K562 (cell line): ENCODE measurements around the gene INHA. TPM values are rescaled to one million over a fixed set of nuclear protein-coding genes. Genes with fewer than 3 reads are reported as not detected.
A peak's percentile ranks its signal among the peaks of the same experiment; 100 is the strongest.

Source experiments
- CCAR2 ChIP-seq: fragments of 200-400 bp; formaldehyde crosslinking; IDR thresholded peaks from 2 replicates; pipeline ENCODE4 v1.6.1; 2017; ENCODE audit warnings: mild to moderate bottlenecking, low read depth, low read length
- EHMT2 ChIP-seq: fragments of 450-650 bp; IDR thresholded peaks from 2 replicates; pipeline ENCODE4 v1.6.1; 2018; ENCODE audit warnings: antibody characterized with exemption
- KHSRP ChIP-seq: fragments of 450-650 bp; IDR thresholded peaks from 2 replicates; pipeline ENCODE4 v1.6.1; 2017
- MCM3 ChIP-seq: fragments of 450-650 bp; IDR thresholded peaks from 2 replicates; pipeline ENCODE4 v1.6.1; 2016
- NR3C1 ChIP-seq: sonication (generic); formaldehyde crosslinking; IDR thresholded peaks from 2 replicates; pipeline ENCODE4 v1.8.1; 2022; ENCODE audit warnings: missing genetic modification reagents
- POLR3G ChIP-seq: IDR thresholded peaks from 2 replicates; pipeline ENCODE4 v1.6.1; 2011; ENCODE audit not compliant: insufficient read length, insufficient replicate concordance; ENCODE audit errors: extremely low read depth
- RBM14 ChIP-seq: fragments of 200-400 bp; formaldehyde crosslinking; IDR thresholded peaks from 2 replicates; pipeline ENCODE4 v1.6.1; 2018; ENCODE audit warnings: low read depth, mild to moderate bottlenecking, low read length, moderate library complexity, borderline replicate concordance; ENCODE audit not compliant: insufficient read depth
- RBM39 ChIP-seq: fragments of 200-400 bp; formaldehyde crosslinking; optimal IDR thresholded peaks from 2 replicates; pipeline ENCODE3; 2018; ENCODE audit warnings: low read depth, low read length
- SAFB2 ChIP-seq: fragments of 200-400 bp; formaldehyde crosslinking; IDR thresholded peaks from 2 replicates; pipeline ENCODE4 v1.6.1; 2018; ENCODE audit warnings: borderline replicate concordance, low read length, low read depth, moderate library complexity; ENCODE audit not compliant: severe bottlenecking
- SIN3B ChIP-seq: fragments of 450-650 bp; IDR thresholded peaks from 2 replicates; pipeline ENCODE4 v1.6.1; 2017; ENCODE audit warnings: low read depth, mild to moderate bottlenecking, moderate library complexity
- TCF7L2 ChIP-seq: fragments of 150-350 bp; IDR thresholded peaks from 2 replicates; pipeline ENCODE4 v1.6.1; 2016; ENCODE audit warnings: low read depth, mild to moderate bottlenecking, low read length, moderate library complexity
- VEZF1 ChIP-seq: fragments of 200-800 bp; sonication (Bioruptor generic); IDR thresholded peaks from 2 replicates; pipeline ENCODE4 v1.6.1; 2017; ENCODE audit warnings: missing genetic modification characterization, missing compliant biosample characterization
- ZBTB11 ChIP-seq, 3 experiments: fragments of 200-800 bp in 1 of 3; fragments of 250-450 bp in 1 of 3; fragments of 450-650 bp in 1 of 3; sonication (Bioruptor Pico) in 1 of 3; sonication (Bioruptor generic) in 1 of 3; formaldehyde crosslinking in 1 of 3; IDR thresholded peaks; 2 replicates each; pipeline versions ENCODE4 v1.6.1 to v1.8.0; 2016 to 2022; ENCODE audit warnings: mild to moderate bottlenecking in 2 of 3, missing genetic modification characterization in 2 of 3, missing compliant biosample characterization in 1 of 3, moderate library complexity in 1 of 3
- ZNF175 ChIP-seq: fragments of 200-800 bp; sonication (Bioruptor generic); IDR thresholded peaks from 2 replicates; pipeline ENCODE4 v1.6.1; 2016; ENCODE audit warnings: low read depth, mild to moderate bottlenecking, missing genetic modification characterization, missing compliant biosample characterization
- polyA plus RNA-seq, 8 experiments: library from polyadenylated mRNA; depleted of rRNA in 4 of 8; stranded (reverse) in 5 of 8; unstranded in 3 of 8; fragments of >200 nt; fragmentation: Nextera tagmentation in 2 of 8; fragmentation: Illumina TruSeq in 1 of 8; extraction: Ambion mirVana in 2 of 8; extraction: Trizol in 1 of 8; gene quantifications; 2 replicates each; pipeline versions ENCODE4 v1.2.1 to v1.2.3, GENCODE V29; 2011 to 2014; ENCODE audit warnings: inconsistent platforms in 1 of 8, missing spikeins in 1 of 8
- total RNA-seq, 7 experiments: library from RNA; depleted of rRNA in 6 of 7; stranded (reverse); fragments of >200 nt in 6 of 7; fragmentation: Illumina TruSeq in 2 of 7; extraction: Trizol in 2 of 7; gene quantifications; 2 replicates each; pipeline versions ENCODE4 v1.2.1 to v1.2.3, GENCODE V29; 2011 to 2021; ENCODE audit warnings: low replicate concordance in 1 of 7
- TF ChIP-seq, protein P1 (sequence below): fragments of 250-450 bp; sonication (Bioruptor Pico); IDR thresholded peaks from 2 replicates; pipeline ENCODE4 v1.4.0; 2020; ENCODE audit warnings: mild to moderate bottlenecking, moderate library complexity
- TF ChIP-seq, protein P2 (sequence below), 3 experiments: fragments of 200-800 bp in 1 of 3; sonication (Bioruptor generic) in 1 of 3; sonication (generic) in 1 of 3; formaldehyde crosslinking in 1 of 3; IDR thresholded peaks; 2 replicates each; pipeline versions ENCODE4 v1.6.1 to v1.8.0; 2016 to 2022; ENCODE audit warnings: mild to moderate bottlenecking in 2 of 3, missing compliant biosample characterization in 2 of 3, missing genetic modification characterization in 2 of 3, missing genetic modification reagents in 1 of 3

INHA gene
- total and polyA plus RNA-seq, 9 of the 15 experiments (the other 6 are each of a cell fraction or from before 2014, with no cell fraction given) = 0.07 to 1.9 (median 0.40) TPM

GRCh38 chr2:219571311-219572236 is 536 bp upstream of the INHA start, which contains the start of gene OBSL1 (continued):
- no peak for TF ChIP-seq TCF7L2
- no peak for TF ChIP-seq NR3C1 (CRISPR knock-in tag)
- TF ChIP-seq ZBTB11 (CRISPR knock-in tag; IDR thresholded peaks at IDR 0.05) = peak in 1 of 3 experiments; percentile 69; a peak in 1 of 6 replicates
- TF ChIP-seq, protein P1, sequence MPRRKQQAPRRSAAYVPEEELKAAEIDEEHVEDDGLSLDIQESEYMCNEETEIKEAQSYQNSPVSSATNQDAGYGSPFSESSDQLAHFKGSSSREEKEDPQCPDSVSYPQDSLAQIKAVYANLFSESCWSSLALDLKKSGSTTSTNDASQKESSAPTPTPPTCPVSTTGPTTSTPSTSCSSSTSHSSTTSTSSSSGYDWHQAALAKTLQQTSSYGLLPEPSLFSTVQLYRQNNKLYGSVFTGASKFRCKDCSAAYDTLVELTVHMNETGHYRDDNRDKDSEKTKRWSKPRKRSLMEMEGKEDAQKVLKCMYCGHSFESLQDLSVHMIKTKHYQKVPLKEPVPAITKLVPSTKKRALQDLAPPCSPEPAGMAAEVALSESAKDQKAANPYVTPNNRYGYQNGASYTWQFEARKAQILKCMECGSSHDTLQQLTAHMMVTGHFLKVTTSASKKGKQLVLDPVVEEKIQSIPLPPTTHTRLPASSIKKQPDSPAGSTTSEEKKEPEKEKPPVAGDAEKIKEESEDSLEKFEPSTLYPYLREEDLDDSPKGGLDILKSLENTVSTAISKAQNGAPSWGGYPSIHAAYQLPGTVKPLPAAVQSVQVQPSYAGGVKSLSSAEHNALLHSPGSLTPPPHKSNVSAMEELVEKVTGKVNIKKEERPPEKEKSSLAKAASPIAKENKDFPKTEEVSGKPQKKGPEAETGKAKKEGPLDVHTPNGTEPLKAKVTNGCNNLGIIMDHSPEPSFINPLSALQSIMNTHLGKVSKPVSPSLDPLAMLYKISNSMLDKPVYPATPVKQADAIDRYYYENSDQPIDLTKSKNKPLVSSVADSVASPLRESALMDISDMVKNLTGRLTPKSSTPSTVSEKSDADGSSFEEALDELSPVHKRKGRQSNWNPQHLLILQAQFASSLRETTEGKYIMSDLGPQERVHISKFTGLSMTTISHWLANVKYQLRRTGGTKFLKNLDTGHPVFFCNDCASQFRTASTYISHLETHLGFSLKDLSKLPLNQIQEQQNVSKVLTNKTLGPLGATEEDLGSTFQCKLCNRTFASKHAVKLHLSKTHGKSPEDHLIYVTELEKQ (CRISPR knock-in tag) = no peak
- peak; percentile 79 for TF ChIP-seq MCM3
- no peak for TF ChIP-seq SAFB2
- TF ChIP-seq EHMT2 = no peak
- TF ChIP-seq CCAR2 = no peak
- TF ChIP-seq, protein P2, sequence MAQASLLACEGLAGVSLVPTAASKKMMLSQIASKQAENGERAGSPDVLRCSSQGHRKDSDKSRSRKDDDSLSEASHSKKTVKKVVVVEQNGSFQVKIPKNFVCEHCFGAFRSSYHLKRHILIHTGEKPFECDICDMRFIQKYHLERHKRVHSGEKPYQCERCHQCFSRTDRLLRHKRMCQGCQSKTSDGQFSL (CRISPR knock-in tag; IDR thresholded peaks at IDR 0.05) = 0 out of 2 replicates have a peak, but pooled peaks have one; percentile 8
- TF ChIP-seq, protein P2 (tag; IDR thresholded peaks at IDR 0.05) = no peak
- no peak for TF ChIP-seq RBM14
- peak; percentile 71 for TF ChIP-seq VEZF1 (CRISPR knock-in tag)
- peak; percentile 42 for TF ChIP-seq RBM39
- TF ChIP-seq KHSRP = no peak
- no peak for TF ChIP-seq POLR3G
- no peak for TF ChIP-seq SIN3B
- no peak for TF ChIP-seq ZNF175 (CRISPR knock-in tag)
